GM12873 (cell line): Measurements from ENCODE around the gene RERE.
A peak's percentile ranks its signal among the peaks of the same experiment; 100 is the strongest.

Source experiments
- CTCF ChIP-seq: IDR thresholded peaks from 2 replicates; pipeline ENCODE4 v1.5.1; 2012; ENCODE audit warnings: low read depth, mild to moderate bottlenecking, moderate library complexity, low read length, control low read depth; ENCODE audit not compliant: insufficient read depth; ENCODE audit errors: missing control alignments

Gene RERE

DNA sequence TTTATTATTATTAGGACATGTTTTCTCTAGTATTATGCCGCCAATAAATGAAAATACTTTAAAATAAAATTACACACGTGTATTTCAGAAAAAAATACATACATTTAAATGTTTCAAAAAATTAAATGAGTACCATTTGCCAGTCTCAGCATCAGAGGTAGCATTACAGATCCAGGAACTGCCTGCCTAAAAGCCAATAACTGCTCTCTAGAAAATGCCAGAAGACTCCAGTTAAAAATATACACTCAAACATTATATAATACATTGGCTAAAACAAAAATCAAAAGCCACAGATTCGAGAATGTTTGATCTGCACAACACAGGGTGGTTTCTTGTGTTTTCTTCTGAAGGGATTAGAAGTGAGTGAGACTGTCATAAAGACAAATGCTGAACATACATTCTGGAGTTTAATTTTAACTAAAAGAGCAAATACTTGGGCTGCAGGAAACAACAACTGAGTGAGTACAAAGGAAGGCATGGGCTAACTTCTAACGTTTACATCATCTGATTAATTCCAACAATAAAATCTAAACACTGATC is 105.5 kb downstream of the RERE start:
- TF ChIP-seq CTCF, result no peak

GRCh38 chr1:8711151-8711550 is 106.3 kb downstream of the RERE start:
- no peak for TF ChIP-seq CTCF

- TF ChIP-seq CTCF, result no peak
These were observed 109.2 kb downstream of the RERE start for GRCh38 chr1:8708259-8708658.

DNA sequence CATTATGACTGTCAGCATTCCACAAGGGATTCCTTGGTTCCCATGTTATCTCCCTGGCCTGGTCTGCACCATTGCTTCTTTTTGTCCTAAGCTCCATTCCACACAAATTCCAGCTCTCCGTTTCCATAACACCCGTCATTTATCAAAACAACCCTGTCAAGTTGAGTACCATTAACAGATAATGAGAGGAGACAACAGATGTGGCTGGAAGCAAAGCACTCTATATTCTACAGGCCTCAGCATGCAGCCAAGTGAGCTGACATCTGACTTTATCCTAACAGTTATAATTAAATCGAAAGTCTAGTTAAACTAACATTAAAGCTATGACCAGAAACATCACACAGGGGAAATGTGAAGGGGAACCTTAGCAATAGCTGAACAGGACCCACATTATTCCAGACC is 110.4 kb downstream of the RERE start:
- no peak for TF ChIP-seq CTCF

- TF ChIP-seq CTCF, result no peak
These were observed 111.1 kb downstream of the RERE start for GRCh38 chr1:8706291-8706690.

DNA sequence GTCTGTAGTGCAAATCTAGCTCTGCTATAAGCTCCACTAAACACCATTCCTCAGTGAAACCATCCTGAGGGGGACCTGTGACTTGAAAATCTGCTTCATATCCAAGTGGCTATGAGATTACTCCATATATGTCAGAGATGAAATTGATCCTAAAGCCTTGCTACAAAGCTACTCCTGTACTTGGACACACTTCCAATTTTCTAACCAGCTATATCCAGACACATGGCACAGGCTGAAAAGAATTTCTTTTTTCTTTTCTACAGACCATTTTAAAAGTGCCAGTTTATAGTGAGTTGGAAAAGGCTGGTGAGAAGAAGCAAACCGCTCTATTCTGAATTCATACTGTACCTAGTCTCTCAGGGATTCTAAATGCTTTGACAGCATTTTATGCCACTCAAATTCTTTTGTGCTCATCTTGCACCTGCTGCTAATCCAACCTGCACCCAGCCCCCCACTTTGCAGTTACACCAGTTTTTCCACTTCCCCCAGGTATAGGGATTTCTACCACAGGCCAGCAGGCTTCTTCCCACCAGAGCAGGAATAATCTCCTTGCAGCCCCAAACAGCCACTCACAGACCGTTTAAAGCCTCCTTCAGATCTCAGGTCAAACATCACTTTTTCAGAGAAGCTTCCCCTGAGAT is 112.5 kb downstream of the RERE start:
- TF ChIP-seq CTCF, result no peak

DNA sequence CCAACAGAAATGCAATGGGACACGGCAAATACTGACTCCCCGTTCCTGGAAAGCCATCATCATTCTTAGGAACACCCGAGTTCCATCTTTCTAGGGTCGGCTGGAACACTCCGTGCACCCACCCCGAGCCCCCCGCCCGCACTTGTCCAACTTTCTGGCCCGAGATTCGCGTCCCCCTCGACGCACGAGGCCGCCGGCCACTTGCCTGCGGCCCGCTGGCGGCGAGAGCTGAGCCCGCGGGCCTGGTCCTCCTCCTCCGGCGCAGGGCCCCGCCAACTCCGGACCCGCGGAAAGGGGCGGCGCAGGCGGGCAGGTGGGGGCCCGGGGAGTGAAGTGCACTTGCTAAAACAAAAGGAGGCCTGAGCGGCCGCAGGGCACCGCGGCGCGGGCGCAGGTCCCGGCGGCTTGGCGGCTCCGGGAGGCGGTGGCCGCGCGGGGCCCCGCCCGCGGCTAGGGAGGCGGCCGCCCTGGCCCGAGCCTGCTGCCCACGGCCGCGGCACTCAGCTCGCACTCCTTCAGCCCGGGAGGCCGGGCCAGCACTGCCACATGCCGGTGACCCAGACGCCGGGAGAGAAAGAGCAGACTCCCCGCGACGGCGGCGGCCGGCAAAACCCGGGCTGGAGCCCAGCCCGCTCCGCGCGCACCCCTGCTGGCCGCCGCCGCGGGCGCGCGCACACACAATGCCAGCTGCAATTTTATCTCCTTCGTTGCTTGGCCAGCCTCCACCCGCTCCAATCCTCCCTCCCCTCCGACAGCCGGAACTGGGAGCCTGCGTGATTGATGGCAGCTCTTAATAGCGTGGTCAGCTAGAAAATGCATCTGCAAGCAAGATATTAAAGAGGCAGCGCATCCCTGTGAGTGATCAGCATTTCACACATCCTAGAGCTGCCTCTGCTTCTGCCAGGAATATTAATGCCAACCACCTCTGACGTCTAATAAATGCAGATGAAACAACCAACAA is 114.3 kb downstream of the RERE start:
- TF ChIP-seq CTCF, result peak; percentile 17
